GM19023 (cell line): ENCODE results near the gene RAD52.
"Not testable (repeated sequence)": the region's sequence is repeated elsewhere in the genome, so short reads cannot be mapped to it uniquely, and the experiment has no call there.

Source experiments
- ATAC-seq: cut with Tn5 transposase; IDR thresholded peaks from one replicate; pipeline ENCODE4 v1.9.1; 2021; ENCODE audit warnings: mild to moderate bottlenecking, moderate library complexity; ENCODE audit not compliant: unreplicated experiment

The RAD52 gene

DNA sequence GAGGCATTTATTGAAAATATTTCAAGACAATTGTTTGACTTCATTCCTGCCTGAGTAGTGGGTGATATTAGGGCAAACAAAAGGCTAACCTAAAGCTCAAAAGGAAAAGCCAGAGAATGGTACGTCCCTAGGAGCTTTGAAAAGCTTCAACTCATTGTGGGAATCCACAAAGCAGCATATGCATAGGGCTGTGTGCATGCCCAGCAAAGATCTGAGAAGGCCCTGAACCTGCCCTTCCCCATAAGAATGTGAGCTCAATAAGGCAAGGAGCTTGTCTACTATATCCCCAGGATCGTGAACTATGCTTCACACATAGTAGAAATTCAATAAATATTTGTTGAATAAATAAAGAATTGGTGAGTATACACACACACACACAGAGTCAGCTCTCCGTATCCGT lies 19.1 kb upstream of the RAD52 start:
- ATAC-seq: no peak

GRCh38 chr12:967641-968040 lies 18.1 kb upstream of the RAD52 start:
- no peak for ATAC-seq

DNA sequence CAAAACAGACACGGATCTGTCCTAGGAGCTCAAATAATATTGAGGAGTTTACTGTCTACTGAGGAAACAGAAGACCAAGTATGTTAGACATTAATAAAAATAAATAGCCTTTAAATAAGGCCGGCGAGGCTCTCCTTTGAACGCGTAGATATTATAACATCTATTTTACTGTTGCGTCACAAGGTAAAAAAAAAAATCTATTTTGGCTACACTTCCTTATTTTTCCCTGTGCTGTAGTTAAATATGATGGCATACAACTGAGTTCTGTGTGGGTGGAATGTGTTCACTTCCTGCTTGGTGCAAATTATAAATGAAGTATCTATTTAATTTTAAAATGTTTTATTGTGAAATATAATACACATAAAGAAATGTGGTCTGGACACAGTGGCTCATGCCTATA lies 17.2 kb upstream of the RAD52 start:
- ATAC-seq: no peak

DNA sequence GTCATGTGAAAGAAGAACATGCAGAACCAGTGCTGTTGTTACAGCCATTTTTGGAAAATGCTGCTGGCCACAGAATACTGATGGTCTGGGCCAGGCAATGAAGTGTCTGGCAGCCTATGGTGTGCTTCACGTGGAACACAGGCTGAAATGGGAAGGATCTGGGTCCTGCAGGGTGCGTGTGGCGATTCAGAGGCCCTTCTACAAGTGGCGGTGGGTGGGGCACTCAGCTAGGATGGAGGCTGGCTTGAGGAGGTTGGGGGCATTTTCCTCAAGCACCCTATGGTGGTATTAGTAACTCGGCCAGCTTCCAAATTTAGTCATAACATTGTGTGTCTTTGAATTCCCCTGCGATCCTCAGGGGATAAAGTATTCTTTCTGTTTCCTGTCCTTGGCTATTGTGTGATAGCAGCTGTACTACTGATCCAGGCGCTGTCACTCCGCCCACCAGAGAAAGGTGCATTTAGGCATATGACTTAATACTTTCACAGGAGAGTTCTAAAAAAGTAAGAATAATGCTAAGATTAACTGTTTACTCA lies 9.2 kb upstream of the RAD52 start:
- ATAC-seq: no peak

DNA sequence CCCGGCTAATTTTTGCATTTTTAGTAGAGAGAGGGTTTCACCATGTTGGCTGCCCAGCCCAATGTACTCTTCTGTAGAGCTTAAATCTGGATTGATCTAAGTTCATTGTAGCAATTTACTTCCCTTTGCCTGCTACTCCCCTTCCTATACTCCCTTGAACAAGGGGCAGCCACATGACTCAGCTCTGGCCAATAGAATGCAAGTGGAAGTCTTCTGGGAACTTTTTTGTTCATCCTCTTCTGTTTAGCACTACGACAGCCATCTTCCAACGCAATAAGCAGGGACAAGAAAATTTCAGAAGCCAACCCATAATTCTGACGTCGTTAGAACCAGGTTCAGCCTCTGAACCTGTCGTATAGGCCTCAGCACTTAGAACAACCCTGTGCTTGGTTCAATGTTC lies 6.4 kb upstream of the RAD52 start:
- no peak for ATAC-seq

DNA sequence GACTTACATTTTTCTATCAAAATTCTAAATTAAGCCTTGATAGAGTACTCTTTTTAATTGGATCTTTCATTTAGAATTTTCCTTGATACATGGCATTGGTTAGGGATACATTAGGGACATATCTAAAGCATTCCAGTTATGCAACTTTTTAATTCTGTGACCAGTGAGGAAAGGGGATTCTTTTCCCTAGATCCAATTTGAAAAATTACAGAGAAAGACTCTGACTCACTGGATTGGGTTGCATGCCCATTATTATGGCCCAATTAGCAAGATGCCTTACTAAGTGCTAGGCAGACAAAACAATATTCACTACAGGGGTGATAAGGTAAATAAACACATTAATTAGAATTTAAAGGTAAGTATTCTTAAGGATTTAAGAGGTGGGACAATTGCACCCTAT lies 5.2 kb upstream of the RAD52 start:
- no peak for ATAC-seq

GRCh38 chr12:953776-954175 lies 4.3 kb upstream of the RAD52 start:
- no peak for ATAC-seq

DNA sequence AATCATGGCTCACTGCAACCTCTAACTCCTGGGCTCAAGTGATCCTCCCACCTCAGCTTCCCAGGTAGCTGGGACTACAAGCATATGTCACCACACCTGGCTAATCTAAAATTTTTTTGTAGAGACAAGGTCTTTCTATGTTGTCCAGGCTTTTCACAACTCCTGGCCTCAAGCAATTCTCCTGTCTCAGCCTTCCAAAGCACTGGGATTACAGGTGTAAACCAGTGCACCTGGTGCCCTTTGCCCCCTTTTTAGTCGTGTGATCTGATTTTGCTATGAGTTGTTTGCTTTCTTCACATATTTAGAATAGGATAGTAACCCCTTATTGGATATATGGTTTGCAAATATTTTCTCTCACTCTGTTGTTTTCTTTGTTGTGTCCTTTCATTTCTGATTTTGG lies 1.7 kb upstream of the RAD52 start:
- no peak for ATAC-seq

- no peak for ATAC-seq
Measured at GRCh38 chr12:948238-948637, 1.3 kb downstream of the RAD52 start.

GRCh38 chr12:946631-947030 lies 2.9 kb downstream of the RAD52 start:
- ATAC-seq: no peak

- ATAC-seq: no peak
Measured at GRCh38 chr12:946212-946611, 3.3 kb downstream of the RAD52 start.

- no peak for ATAC-seq
Measured at GRCh38 chr12:944211-944610, 5.3 kb downstream of the RAD52 start.

GRCh38 chr12:943051-943450 lies 6.4 kb downstream of the RAD52 start:
- ATAC-seq: no peak

GRCh38 chr12:938810-939209 lies 10.7 kb downstream of the RAD52 start:
- no peak for ATAC-seq

- no peak for ATAC-seq
Measured at GRCh38 chr12:936377-937345, 12.8 kb downstream of the RAD52 start.

GRCh38 chr12:935891-936290 lies 13.6 kb downstream of the RAD52 start:
- not testable (repeated sequence) for ATAC-seq

GRCh38 chr12:931591-931990 lies 17.9 kb downstream of the RAD52 start:
- no peak for ATAC-seq

GRCh38 chr12:931060-931459 lies 18.4 kb downstream of the RAD52 start:
- no peak for ATAC-seq

DNA sequence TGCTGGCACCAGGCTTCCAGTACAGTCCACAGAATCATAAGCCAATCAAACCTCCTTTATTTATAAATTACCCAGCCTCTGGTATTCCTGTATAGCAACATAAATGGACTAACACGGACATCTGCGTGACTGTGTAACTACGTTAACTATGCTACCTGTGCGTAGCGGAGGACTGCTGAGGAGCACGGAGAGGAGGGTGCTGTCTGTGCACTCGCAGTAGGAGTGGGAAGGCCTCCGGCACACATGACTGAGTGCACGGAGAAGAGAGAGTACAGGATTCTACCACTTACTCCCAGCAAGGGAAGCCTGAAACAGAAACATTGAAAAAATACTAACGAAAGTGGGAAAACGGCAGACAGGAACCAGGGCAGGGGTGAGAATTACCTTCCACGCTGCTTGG lies 22.9 kb downstream of the RAD52 start:
- ATAC-seq: no peak

DNA sequence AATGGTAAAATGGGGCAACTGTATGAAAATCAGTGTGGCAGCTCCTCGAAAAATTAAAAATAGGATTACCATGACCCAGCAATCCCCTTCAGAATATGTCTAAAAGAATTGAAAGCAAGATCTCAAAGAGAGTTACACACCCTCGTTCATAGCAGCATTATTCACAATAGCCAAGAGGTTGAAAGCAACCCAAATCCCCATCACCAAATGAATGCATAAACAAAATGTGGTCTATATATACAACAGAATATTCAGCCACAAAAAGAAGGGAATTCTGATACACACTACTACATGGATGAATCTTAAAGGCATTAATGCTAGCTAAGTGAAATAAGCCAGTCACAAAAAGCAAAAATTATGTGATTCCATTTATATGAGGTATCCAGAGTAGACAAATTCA lies 27.2 kb downstream of the RAD52 start:
- ATAC-seq: no peak

DNA sequence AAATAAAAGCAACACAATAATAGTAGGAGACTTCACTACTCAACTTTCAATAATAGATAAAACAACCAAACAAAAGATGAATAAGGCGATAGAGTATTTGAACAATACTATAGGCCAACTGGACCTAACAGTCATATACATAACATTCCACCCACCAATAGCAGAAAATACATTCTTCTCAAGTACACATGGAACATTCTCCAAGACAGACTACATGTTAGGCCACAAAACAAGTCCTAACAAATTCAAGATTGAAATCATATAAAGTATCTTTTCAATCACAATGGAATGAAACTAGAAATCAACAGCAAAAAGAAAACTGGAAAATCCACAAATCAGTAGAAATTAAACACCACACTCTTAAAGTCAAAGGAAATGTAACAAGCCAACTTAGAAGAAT lies 28.8 kb downstream of the RAD52 start:
- no peak for ATAC-seq

- no peak for ATAC-seq
Measured at GRCh38 chr12:916712-917445, 32.6 kb downstream of the RAD52 start.
